Measurements from ENCODE around the gene PARD3.

PARD3 gene

GRCh38 chr10:34232481-34232880 lies 582.6 kb downstream of the PARD3 start:
- H3K36me3 Mint-ChIP-seq, result no peaks in the 10 kb centered on the region
- H3K4me3 Mint-ChIP-seq, result no peak overlapping the region
- no peaks in the 10 kb centered on the region for H3K9me3 Mint-ChIP-seq
- H3K27me3 Mint-ChIP-seq, result no peaks in the 10 kb centered on the region
- H3K4me1 Mint-ChIP-seq, result no peaks in the 10 kb centered on the region
- H3K27ac Mint-ChIP-seq, result no peak overlapping the region
- DNase-seq (ENCODE audit: low spot score in 2 of 2), result no peak
- ATAC-seq (ENCODE audit: low read depth), result no peak

- H3K27me3 Mint-ChIP-seq, result no peaks in the 10 kb centered on the region
- ATAC-seq (ENCODE audit: low read depth), result no peak
- no peak overlapping the region for H3K27ac Mint-ChIP-seq
- H3K4me1 Mint-ChIP-seq, result no peaks in the 10 kb centered on the region
- H3K4me3 Mint-ChIP-seq, result no peak overlapping the region
- H3K9me3 Mint-ChIP-seq, result peaks cover 5% of the 10 kb centered on the region
- DNase-seq (ENCODE audit: low spot score in 2 of 2), result no peak
- H3K36me3 Mint-ChIP-seq, result no peaks in the 10 kb centered on the region
These were observed 583.5 kb downstream of the PARD3 start for GRCh38 chr10:34231441-34232180.

GRCh38 chr10:34229917-34230316 lies 585.2 kb downstream of the PARD3 start:
- Mint-ChIP-seq H3K27me3 (peaks cover 1% of the 10 kb centered on the region), H3K27ac (no peak overlapping the region), H3K9me3 (peaks cover 8% of the 10 kb centered on the region), H3K4me1 (no peaks in the 10 kb centered on the region), H3K4me3 (no peak overlapping the region), H3K36me3 (no peaks in the 10 kb centered on the region)
- ATAC-seq (ENCODE audit: low read depth) (no peak), DNase-seq (ENCODE audit: low spot score in 2 of 2) (no peak)

DNA sequence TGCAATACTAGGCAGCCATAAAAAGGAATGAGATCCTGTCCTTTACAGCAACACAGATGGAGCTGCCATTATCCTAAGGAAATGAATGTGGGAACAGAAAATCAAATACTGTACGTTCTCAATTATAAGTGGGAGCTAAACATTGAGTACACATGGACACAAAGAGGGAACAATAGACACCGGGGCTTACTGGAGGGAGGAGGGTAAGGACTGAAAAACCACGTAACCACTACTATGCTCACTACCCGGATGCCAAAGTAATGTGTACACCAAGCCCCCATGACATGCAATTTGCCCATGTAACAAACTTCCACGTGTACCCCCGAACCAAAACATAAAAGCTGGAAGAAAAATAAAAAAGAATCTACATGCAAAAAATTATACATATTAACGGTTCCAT lies 587.0 kb downstream of the PARD3 start:
- Mint-ChIP-seq H3K4me1 (no peaks in the 10 kb centered on the region), H3K4me3 (no peak overlapping the region), H3K36me3 (no peaks in the 10 kb centered on the region), H3K27ac (no peak overlapping the region), H3K27me3 (peaks cover 2% of the 10 kb centered on the region), H3K9me3 (peaks cover 8% of the 10 kb centered on the region)
- DNase-seq (ENCODE audit: low spot score in 2 of 2) (no peak), ATAC-seq (ENCODE audit: low read depth) (no peak)

DNA sequence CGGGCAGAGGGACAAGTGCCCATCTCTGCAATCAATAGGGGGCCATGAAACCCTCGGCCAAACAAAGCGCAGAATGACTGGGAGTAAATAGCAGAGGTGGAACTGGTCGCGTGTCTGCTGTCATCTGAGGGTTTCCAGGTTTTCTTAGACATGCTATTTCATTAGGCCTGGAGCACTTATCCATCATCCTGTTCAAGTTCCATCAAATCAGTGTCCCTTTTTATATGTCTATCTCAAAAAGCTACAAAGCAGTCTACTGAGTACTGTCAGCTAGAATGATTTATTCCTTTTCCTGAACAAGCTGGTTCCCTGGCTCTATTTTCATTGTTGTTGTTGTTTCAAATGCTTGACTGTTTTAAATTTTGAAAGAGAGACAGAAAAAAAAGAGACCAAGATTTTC lies 590.5 kb downstream of the PARD3 start:
- Mint-ChIP-seq H3K4me3 (no peak overlapping the region), H3K36me3 (no peaks in the 10 kb centered on the region), H3K9me3 (peaks cover 8% of the 10 kb centered on the region), H3K27me3 (peaks cover 2% of the 10 kb centered on the region), H3K27ac (no peak overlapping the region), H3K4me1 (no peaks in the 10 kb centered on the region)
- ATAC-seq (ENCODE audit: low read depth), result no peak
- DNase-seq (ENCODE audit: low spot score in 2 of 2), result no peak

DNA sequence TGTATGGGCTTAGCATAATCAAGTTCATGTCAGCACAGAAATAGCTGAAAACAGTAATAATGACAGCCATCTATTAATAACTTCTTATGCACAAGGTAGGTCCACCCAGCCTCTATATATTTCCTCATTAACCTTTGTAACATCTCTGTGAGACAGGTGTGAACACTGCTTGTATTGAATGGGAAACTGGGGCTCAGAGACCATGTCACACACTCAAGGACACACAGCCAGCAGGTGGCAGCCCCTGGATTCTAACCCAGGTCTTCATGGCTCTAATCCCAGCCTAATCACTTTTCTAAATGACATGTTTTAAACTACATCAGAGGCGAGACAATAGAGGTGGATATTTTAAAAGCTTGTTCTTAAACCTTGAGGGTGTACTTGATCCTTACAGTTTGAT lies 591.4 kb downstream of the PARD3 start:
- Mint-ChIP-seq H3K4me1 (no peaks in the 10 kb centered on the region), H3K9me3 (peaks cover 8% of the 10 kb centered on the region), H3K4me3 (no peak overlapping the region), H3K36me3 (no peaks in the 10 kb centered on the region), H3K27ac (no peak overlapping the region), H3K27me3 (peaks cover 2% of the 10 kb centered on the region)
- no peak for DNase-seq (ENCODE audit: low spot score in 2 of 2)
- no peak for ATAC-seq (ENCODE audit: low read depth)

DNA sequence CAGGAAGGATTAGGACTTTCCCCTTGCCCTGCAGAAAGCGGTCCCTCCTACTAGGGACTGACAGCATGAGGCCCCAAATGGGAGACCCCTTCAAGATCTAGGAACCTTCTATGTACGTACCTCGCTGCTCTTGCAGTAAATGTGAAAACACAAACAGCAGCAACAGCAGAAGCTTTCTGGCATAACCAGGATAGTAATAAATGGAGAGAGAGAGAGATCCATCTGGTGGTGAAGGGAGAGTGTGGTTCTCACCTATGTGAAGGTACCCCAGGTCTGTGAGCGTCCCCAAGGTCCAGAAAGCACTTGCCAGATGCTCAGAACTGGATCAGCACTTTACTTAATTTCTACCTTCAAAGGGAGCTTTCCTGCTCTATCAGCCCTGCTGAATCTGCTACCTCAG lies 592.7 kb downstream of the PARD3 start:
- DNase-seq (ENCODE audit: low spot score in 2 of 2) (no peak), ATAC-seq (ENCODE audit: low read depth) (no peak)
- peaks cover 8% of the 10 kb centered on the region for H3K9me3 Mint-ChIP-seq
- H3K4me1 Mint-ChIP-seq, result no peaks in the 10 kb centered on the region
- H3K4me3 Mint-ChIP-seq, result no peak overlapping the region
- H3K36me3 Mint-ChIP-seq, result no peaks in the 10 kb centered on the region
- no peak overlapping the region for H3K27ac Mint-ChIP-seq
- peaks cover 2% of the 10 kb centered on the region for H3K27me3 Mint-ChIP-seq

- DNase-seq (ENCODE audit: low spot score in 2 of 2) (no peak), ATAC-seq (ENCODE audit: low read depth) (no peak)
- Mint-ChIP-seq H3K9me3 (peaks cover under 1% of the 10 kb centered on the region), H3K27me3 (peaks cover under 1% of the 10 kb centered on the region), H3K36me3 (no peaks in the 10 kb centered on the region), H3K4me3 (no peak overlapping the region), H3K4me1 (no peaks in the 10 kb centered on the region), H3K27ac (no peak overlapping the region)
These were observed 595.1 kb downstream of the PARD3 start for GRCh38 chr10:34219753-34220548.

- Mint-ChIP-seq H3K4me3 (no peak overlapping the region), H3K27ac (no peak overlapping the region), H3K9me3 (peaks cover 1% of the 10 kb centered on the region), H3K4me1 (no peaks in the 10 kb centered on the region), H3K27me3 (no peaks in the 10 kb centered on the region), H3K36me3 (no peaks in the 10 kb centered on the region)
- DNase-seq (ENCODE audit: low spot score in 2 of 2), result no peak
- no peak for ATAC-seq (ENCODE audit: low read depth)
These were observed 597.6 kb downstream of the PARD3 start for GRCh38 chr10:34217524-34217923.

GRCh38 chr10:34216348-34216945 lies 598.6 kb downstream of the PARD3 start:
- Mint-ChIP-seq H3K4me3 (no peak overlapping the region), H3K36me3 (no peaks in the 10 kb centered on the region), H3K27me3 (no peaks in the 10 kb centered on the region), H3K4me1 (no peaks in the 10 kb centered on the region), H3K27ac (no peak overlapping the region), H3K9me3 (peaks cover 1% of the 10 kb centered on the region)
- ATAC-seq (ENCODE audit: low read depth) (no peak), DNase-seq (ENCODE audit: low spot score in 2 of 2) (no peak)

DNA sequence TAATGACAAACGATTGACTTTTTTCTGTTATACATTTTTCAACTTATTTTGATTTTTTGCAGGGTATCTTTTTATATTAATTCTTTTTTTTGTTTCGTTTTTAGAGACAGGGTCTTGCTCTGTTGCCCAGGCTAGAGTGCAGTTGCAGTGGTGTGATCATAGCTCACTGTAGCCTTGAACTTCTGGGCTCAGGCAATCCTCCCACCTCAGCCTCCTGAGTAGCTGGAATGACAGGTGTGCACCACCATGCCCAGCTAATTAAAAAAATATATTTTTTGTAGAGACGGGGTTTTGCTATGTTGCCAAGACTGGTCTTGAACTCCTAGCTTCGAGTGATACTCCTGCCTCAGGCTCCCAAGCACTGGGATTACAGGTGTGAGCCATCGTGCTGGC lies 601.3 kb downstream of the PARD3 start:
- Mint-ChIP-seq H3K27me3 (no peaks in the 10 kb centered on the region), H3K9me3 (peaks cover 4% of the 10 kb centered on the region), H3K36me3 (no peaks in the 10 kb centered on the region), H3K27ac (no peak overlapping the region), H3K4me1 (no peaks in the 10 kb centered on the region), H3K4me3 (no peak overlapping the region)
- ATAC-seq (ENCODE audit: low read depth) (no peak), DNase-seq (ENCODE audit: low spot score in 2 of 2) (no peak)

GRCh38 chr10:34213193-34213804 lies 601.8 kb downstream of the PARD3 start:
- H3K27ac Mint-ChIP-seq, result no peak overlapping the region
- H3K9me3 Mint-ChIP-seq, result peaks cover 4% of the 10 kb centered on the region
- no peaks in the 10 kb centered on the region for H3K4me1 Mint-ChIP-seq
- no peaks in the 10 kb centered on the region for H3K27me3 Mint-ChIP-seq
- DNase-seq (ENCODE audit: low spot score in 2 of 2), result no peak
- H3K36me3 Mint-ChIP-seq, result no peaks in the 10 kb centered on the region
- ATAC-seq (ENCODE audit: low read depth), result no peak
- H3K4me3 Mint-ChIP-seq, result no peak overlapping the region

GRCh38 chr10:34207343-34207742 lies 607.8 kb downstream of the PARD3 start:
- H3K4me3 Mint-ChIP-seq, result no peak overlapping the region
- no peak overlapping the region for H3K27ac Mint-ChIP-seq
- H3K9me3 Mint-ChIP-seq, result peaks cover 2% of the 10 kb centered on the region
- DNase-seq (ENCODE audit: low spot score in 2 of 2) (no peak), ATAC-seq (ENCODE audit: low read depth) (no peak)
- no peaks in the 10 kb centered on the region for H3K4me1 Mint-ChIP-seq
- no peaks in the 10 kb centered on the region for H3K36me3 Mint-ChIP-seq
- peaks cover 1% of the 10 kb centered on the region for H3K27me3 Mint-ChIP-seq

DNA sequence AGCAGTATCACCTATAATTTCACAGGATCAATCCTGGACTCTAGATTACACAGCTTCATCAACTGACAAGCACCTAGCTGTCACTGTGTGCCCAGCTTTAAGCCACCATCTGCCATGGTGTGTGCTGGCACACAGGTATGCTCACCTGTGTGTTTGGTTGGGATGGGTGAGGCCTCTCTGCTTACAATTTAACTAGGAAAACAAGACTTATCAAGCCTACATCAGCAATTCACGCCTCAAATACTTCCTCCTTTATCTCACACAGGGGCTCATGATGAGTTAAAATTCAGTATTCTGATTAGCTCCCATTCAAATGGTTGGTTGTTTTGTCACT lies 608.2 kb downstream of the PARD3 start:
- peaks cover 1% of the 10 kb centered on the region for H3K27me3 Mint-ChIP-seq
- peaks cover 2% of the 10 kb centered on the region for H3K9me3 Mint-ChIP-seq
- H3K36me3 Mint-ChIP-seq, result no peaks in the 10 kb centered on the region
- H3K4me3 Mint-ChIP-seq, result no peak overlapping the region
- H3K4me1 Mint-ChIP-seq, result no peaks in the 10 kb centered on the region
- ATAC-seq (ENCODE audit: low read depth) (no peak), DNase-seq (ENCODE audit: low spot score in 2 of 2) (no peak)
- no peak overlapping the region for H3K27ac Mint-ChIP-seq
